ENCODE results near the gene STXBP1.

STXBP1 gene

GRCh38 chr9:127680226-127680625 lies 68.1 kb downstream of the STXBP1 start:
- Histone ChIP-seq H3K9me3 (ENCODE audit: control insufficient read depth, insufficient read depth, low read length) (no peaks in the 10 kb centered on the region), H4K20me1 (ENCODE audit: control insufficient read depth, insufficient read depth, low read depth, low read length) (no peaks in the 10 kb centered on the region), H3K4me1 (ENCODE audit: control insufficient read depth, low read length) (no peaks in the 10 kb centered on the region), H3K36me3 (ENCODE audit: control insufficient read depth, low read length) (no peaks in the 10 kb centered on the region), H3K9me2 (replicated peaks; ENCODE audit: control insufficient read depth, low read length) (no peaks in the 10 kb centered on the region), H3F3A (ENCODE audit: control insufficient read depth, insufficient read depth) (no peaks in the 10 kb centered on the region), H3K4me3 (ENCODE audit: low read length) (no peak overlapping the region), H3K4me2 (ENCODE audit: low read length) (no peak overlapping the region), H3K27me3 (ENCODE audit: control insufficient read depth, low read length) (no peaks in the 10 kb centered on the region), H3K27ac (ENCODE audit: low read depth, low read length) (no peak overlapping the region), H3K79me2 (ENCODE audit: control insufficient read depth, low read length) (no peaks in the 10 kb centered on the region)
- TF ChIP-seq EZH2phosphoT487 (IDR thresholded peaks at IDR 0.05; ENCODE audit: borderline replicate concordance, low read length) (no peak), CTCF (IDR thresholded peaks at IDR 0.05; ENCODE audit: low read depth, low read length, poor library complexity, severe bottlenecking) (no peak)

- Histone ChIP-seq H3K4me1 (ENCODE audit: control insufficient read depth, low read length) (no peaks in the 10 kb centered on the region), H3K9me2 (replicated peaks; ENCODE audit: control insufficient read depth, low read length) (no peaks in the 10 kb centered on the region), H3K36me3 (ENCODE audit: control insufficient read depth, low read length) (no peaks in the 10 kb centered on the region), H3K27ac (ENCODE audit: low read depth, low read length) (no peak overlapping the region), H3F3A (ENCODE audit: control insufficient read depth, insufficient read depth) (no peaks in the 10 kb centered on the region), H3K27me3 (ENCODE audit: control insufficient read depth, low read length) (no peaks in the 10 kb centered on the region), H3K4me2 (ENCODE audit: low read length) (no peak overlapping the region), H4K20me1 (ENCODE audit: control insufficient read depth, insufficient read depth, low read depth, low read length) (no peaks in the 10 kb centered on the region), H3K9me3 (ENCODE audit: control insufficient read depth, insufficient read depth, low read length) (no peaks in the 10 kb centered on the region), H3K4me3 (ENCODE audit: low read length) (no peak overlapping the region), H3K79me2 (ENCODE audit: control insufficient read depth, low read length) (no peaks in the 10 kb centered on the region)
- TF ChIP-seq CTCF (IDR thresholded peaks at IDR 0.05; ENCODE audit: low read depth, low read length, poor library complexity, severe bottlenecking) (no peak), EZH2phosphoT487 (IDR thresholded peaks at IDR 0.05; ENCODE audit: borderline replicate concordance, low read length) (no peak)
These were observed 68.8 kb downstream of the STXBP1 start for GRCh38 chr9:127680846-127681245.

GRCh38 chr9:127682351-127683136 lies 70.5 kb downstream of the STXBP1 start:
- Histone ChIP-seq H3K4me1 (ENCODE audit: control insufficient read depth, low read length) (no peaks in the 10 kb centered on the region), H3K4me2 (ENCODE audit: low read length) (no peak overlapping the region), H3K9me2 (replicated peaks; ENCODE audit: control insufficient read depth, low read length) (no peaks in the 10 kb centered on the region), H4K20me1 (ENCODE audit: control insufficient read depth, insufficient read depth, low read depth, low read length) (no peaks in the 10 kb centered on the region), H3K27ac (ENCODE audit: low read depth, low read length) (no peak overlapping the region), H3K9me3 (ENCODE audit: control insufficient read depth, insufficient read depth, low read length) (no peaks in the 10 kb centered on the region), H3K27me3 (ENCODE audit: control insufficient read depth, low read length) (no peaks in the 10 kb centered on the region), H3F3A (ENCODE audit: control insufficient read depth, insufficient read depth) (no peaks in the 10 kb centered on the region), H3K4me3 (ENCODE audit: low read length) (no peak overlapping the region), H3K79me2 (ENCODE audit: control insufficient read depth, low read length) (no peaks in the 10 kb centered on the region), H3K36me3 (ENCODE audit: control insufficient read depth, low read length) (no peaks in the 10 kb centered on the region)
- TF ChIP-seq CTCF (IDR thresholded peaks at IDR 0.05; ENCODE audit: low read depth, low read length, poor library complexity, severe bottlenecking), result no peak
- no peak for TF ChIP-seq EZH2phosphoT487 (IDR thresholded peaks at IDR 0.05; ENCODE audit: borderline replicate concordance, low read length)
